Measurements from ENCODE around the gene RUNX3.
"Not testable (repeated sequence)": the region's sequence is repeated elsewhere in the genome, so short reads cannot be mapped to it uniquely, and the experiment has no call there.

The RUNX3 gene

GRCh38 chr1:24899581-24900485 lies 30.2 kb downstream of the RUNX3 start:
- DNase-seq: no peak

GRCh38 chr1:24898909-24899439 lies 31.1 kb downstream of the RUNX3 start:
- DNase-seq: no peak

GRCh38 chr1:24898152-24898908 lies 31.7 kb downstream of the RUNX3 start:
- DNase-seq: no peak

GRCh38 chr1:24897263-24898151 lies 32.6 kb downstream of the RUNX3 start:
- DNase-seq: no peak

- DNase-seq: no peak
Observed at GRCh38 chr1:24896596-24897262, 33.3 kb downstream of the RUNX3 start.

- DNase-seq: no peak
Observed at GRCh38 chr1:24896176-24896575, 33.9 kb downstream of the RUNX3 start.

GRCh38 chr1:24895511-24895910 lies 34.6 kb downstream of the RUNX3 start:
- no peak for DNase-seq

GRCh38 chr1:24894002-24894401 lies 36.1 kb downstream of the RUNX3 start:
- no peak for DNase-seq

- DNase-seq: no peak
Observed at GRCh38 chr1:24893431-24893830, 36.6 kb downstream of the RUNX3 start.

GRCh38 chr1:24892188-24893153 lies 37.6 kb downstream of the RUNX3 start:
- DNase-seq: no peak

- DNase-seq: not testable (repeated sequence)
Observed at GRCh38 chr1:24891367-24891766, 38.7 kb downstream of the RUNX3 start.

- DNase-seq: no peak
Observed at GRCh38 chr1:24890887-24891286, 39.2 kb downstream of the RUNX3 start.

GRCh38 chr1:24888971-24889676 lies 41.0 kb downstream of the RUNX3 start:
- no peak for DNase-seq

GRCh38 chr1:24888061-24888970 lies 41.8 kb downstream of the RUNX3 start:
- DNase-seq: no peak

- DNase-seq: no peak
Observed at GRCh38 chr1:24886241-24886640, 43.8 kb downstream of the RUNX3 start.

GRCh38 chr1:24884751-24885150 lies 45.3 kb downstream of the RUNX3 start:
- DNase-seq: no peak

GRCh38 chr1:24881034-24881433 lies 49.0 kb downstream of the RUNX3 start:
- no peak for DNase-seq

GRCh38 chr1:24878775-24879742 lies 51.0 kb downstream of the RUNX3 start:
- no peak for DNase-seq
